Small intestine (tissue), 7 donors: ENCODE measurements around the gene STK24. TPM values are rescaled to one million over a fixed set of nuclear protein-coding genes. Genes with fewer than 3 reads are reported as not detected.

ENCODE experiments used
- DNase-seq, 2 donors: peaks; one replicate each; pipeline versions ENCODE4 v3.0.0 to v3.0.0-alpha.2; 2013
- FAIRE-seq: peaks from 2 replicates; lab custom pipeline; 2012; peaks lifted over from hg19 to GRCh38; lab: Jason Lieb, UNC
- H3K27ac ChIP-seq, 3 donors: one replicate each; pipeline ENCODE4 v1.5.1; 2013; ENCODE audit warnings: low read length in 2 of 3, mild to moderate bottlenecking in 2 of 3, control low read depth in 1 of 3, inconsistent platforms in 1 of 3, low read depth in 1 of 3, moderate library complexity in 1 of 3
- H3K27me3 ChIP-seq, 3 donors: one replicate each; pipeline ENCODE4 v1.6.1; 2013; ENCODE audit warnings: low read length in 3 of 3, inconsistent platforms in 1 of 3; ENCODE audit not compliant: control insufficient read depth in 3 of 3, insufficient read depth in 3 of 3
- H3K36me3 ChIP-seq, 3 donors: one replicate each; pipeline ENCODE4 v1.6.1; 2013; ENCODE audit warnings: low read length in 3 of 3, inconsistent platforms in 1 of 3, low read depth in 1 of 3, mild to moderate bottlenecking in 1 of 3, moderate library complexity in 1 of 3; ENCODE audit not compliant: control insufficient read depth in 3 of 3, insufficient read depth in 2 of 3
- H3K4me1 ChIP-seq, 3 donors: one replicate each; pipeline ENCODE4 v1.6.1; 2013; ENCODE audit warnings: low read length in 2 of 3, inconsistent platforms in 1 of 3, low read depth in 1 of 3, mild to moderate bottlenecking in 1 of 3, moderate library complexity in 1 of 3; ENCODE audit not compliant: control insufficient read depth in 3 of 3, insufficient read depth in 2 of 3
- H3K4me3 ChIP-seq, 3 donors: one replicate each; pipeline ENCODE4 v1.5.1; 2013; ENCODE audit warnings: low read length in 3 of 3, control low read depth in 1 of 3, inconsistent platforms in 1 of 3, low read depth in 1 of 3, mild to moderate bottlenecking in 1 of 3, moderate library complexity in 1 of 3
- H3K9me3 ChIP-seq, 2 donors: one replicate each; pipeline ENCODE4 v1.6.1; 2013; ENCODE audit warnings: low read depth in 1 of 2, low read length in 1 of 2; ENCODE audit not compliant: control insufficient read depth in 2 of 2, insufficient read depth in 1 of 2
- WGBS, 3 donors: extraction: QIAGEN DNeasy Blood & Tissue Kit; methylation state at CpG; one replicate each; pipeline ENCODE4 v1.1.7; 2013; 5-methylcytosine and 5-hydroxymethylcytosine counted together
- polyA plus RNA-seq, 4 donors: library from polyadenylated mRNA; stranded (reverse) in 3 of 4; unstranded in 1 of 4; fragments of 200-250 nt in 3 of 4; fragments of 120-200 nt in 1 of 4; gene quantifications; one replicate each; pipeline versions ENCODE4 v1.2.1 to v1.2.3, GENCODE V29; 2013
- donor health status: healthy with polysubstance abuse.
- donor health status: control.
- donor health status: control.
- donor health status: Bipolar disorder and iron deficiency.
- donor health status: healthy.

The STK24 gene
- polyA plus RNA-seq, 4 donors = 71.4 to 119 (median 115) TPM

DNA sequence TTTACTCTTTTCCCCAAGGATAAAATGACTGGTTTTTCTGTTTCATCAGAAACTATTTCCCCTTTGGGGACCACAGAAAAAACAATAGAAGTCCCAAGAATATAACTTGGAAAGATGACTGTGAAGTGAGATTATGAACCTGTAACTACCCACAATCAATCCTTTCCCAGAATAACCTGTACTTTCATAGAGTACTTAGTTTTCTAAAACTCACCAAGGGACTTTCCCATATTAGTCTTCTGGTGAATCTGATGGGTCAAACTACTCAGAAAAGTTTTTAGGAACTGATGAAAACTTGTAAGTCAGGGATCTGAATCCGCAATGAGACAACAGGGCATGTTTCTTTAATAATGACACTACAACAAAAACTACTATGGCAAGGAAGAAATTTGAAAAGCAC lies 62.6 kb downstream of the STK24 start:
- H3K4me3 ChIP-seq = no peak overlapping the region
- WGBS, 3 donors = 83 to 97% (median 87%) methylated on average over 1 of the region's 1 CpG
- FAIRE-seq = no peak

GRCh38 chr13:98513837-98514236 lies 63.1 kb downstream of the STK24 start:
- 81 to 90% (median 88%) methylated on average over 2 of the region's 2 CpGs for WGBS, 3 donors
- Histone ChIP-seq H3K27ac (no peak overlapping the region), H3K27me3 (no peaks in the 10 kb centered on the region), H3K36me3 (peaks cover 0 to 31% (median 5%) of the 10 kb centered on the region in 3 donors), H3K4me3 (no peak overlapping the region), H3K4me1 (peaks cover 3 to 14% (median 4%) of the 10 kb centered on the region in 3 donors), H3K9me3 (no peaks in the 10 kb centered on the region)
- FAIRE-seq (no peak), DNase-seq (no peak)

More for the DNA sequence above, 62.6 kb downstream of the STK24 start:
- Histone ChIP-seq H3K27ac (no peak overlapping the region), H3K9me3 (no peaks in the 10 kb centered on the region), H3K4me1 (peaks cover 3 to 14% (median 4%) of the 10 kb centered on the region in 3 donors), H3K36me3 (peaks cover 0 to 31% (median 5%) of the 10 kb centered on the region in 3 donors), H3K27me3 (no peaks in the 10 kb centered on the region)
- no peak for DNase-seq

DNA sequence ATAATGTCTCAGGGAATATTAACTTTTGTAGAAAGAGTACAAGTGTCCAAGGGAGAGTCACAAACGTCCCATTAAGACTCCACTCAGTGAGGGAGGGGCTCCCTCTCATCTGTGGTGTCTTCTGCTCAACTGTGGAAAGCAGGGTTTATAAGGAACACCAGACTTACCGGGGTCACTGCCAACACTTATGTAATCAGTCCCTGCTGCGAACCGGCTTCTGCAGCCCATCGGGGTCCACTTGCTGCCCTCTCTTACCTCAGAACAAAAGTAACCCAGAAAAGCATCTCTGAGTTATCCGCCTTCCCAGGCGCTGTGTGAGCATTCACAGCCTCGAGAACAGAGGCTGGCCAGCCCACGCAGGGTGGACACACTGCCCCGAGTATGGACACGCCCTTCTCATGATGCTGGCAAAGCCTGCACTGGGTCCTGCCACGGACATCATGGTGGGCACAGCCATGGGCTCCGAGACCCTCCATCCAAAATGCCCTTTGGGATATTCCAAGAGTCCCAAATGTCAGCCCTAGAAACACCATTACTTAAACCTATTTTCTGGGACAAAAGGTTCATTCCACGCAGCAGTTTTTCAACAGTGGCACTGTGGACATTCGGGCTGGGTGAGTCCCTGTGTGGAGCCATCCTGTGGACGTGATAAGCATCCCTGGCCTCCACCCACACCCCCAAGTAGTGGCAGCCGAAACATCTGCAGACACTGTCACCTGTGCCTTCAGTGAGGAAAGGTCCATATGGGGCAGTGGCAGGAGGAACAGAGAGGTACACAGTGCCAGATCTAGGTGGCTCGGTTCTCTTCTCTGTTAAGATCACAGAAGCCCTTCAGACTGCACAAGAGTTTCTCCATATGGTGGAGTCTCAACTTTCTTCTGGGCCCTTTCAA lies 63.9 kb downstream of the STK24 start:
- H3K4me1 ChIP-seq = peaks cover 4 to 20% (median 6%) of the 10 kb centered on the region in 3 donors
- H3K9me3 ChIP-seq = no peaks in the 10 kb centered on the region
- no peak overlapping the region for H3K4me3 ChIP-seq
- DNase-seq (no peak), FAIRE-seq (no peak)
- WGBS, 3 donors = 82 to 91% (median 86%) methylated on average over 18 of the region's 18 CpGs
- H3K27me3 ChIP-seq = no peaks in the 10 kb centered on the region
- H3K36me3 ChIP-seq = peaks cover 0 to 31% (median 5%) of the 10 kb centered on the region in 3 donors
- no peak overlapping the region for H3K27ac ChIP-seq

- DNase-seq = no peak
Observed at GRCh38 chr13:98511435-98511834, 65.5 kb downstream of the STK24 start.

DNA sequence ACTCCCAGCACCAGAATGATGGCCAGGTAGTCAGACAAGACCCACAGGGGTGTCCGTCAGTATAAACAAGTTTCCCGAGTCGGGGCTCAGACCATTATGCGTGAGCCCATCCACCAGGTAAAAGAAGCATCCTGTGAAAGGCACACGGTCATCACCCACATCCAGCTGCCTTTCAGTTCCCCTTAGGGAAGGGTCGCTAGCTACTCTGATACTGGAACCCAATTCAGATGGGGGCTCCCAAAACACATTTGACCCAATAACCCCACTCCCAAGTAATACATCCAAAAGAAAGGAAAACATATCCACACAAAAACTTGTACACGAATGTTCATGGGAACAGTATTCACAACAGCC lies 66.8 kb downstream of the STK24 start:
- Histone ChIP-seq H3K36me3 (peaks cover 0 to 28% (median 5%) of the 10 kb centered on the region in 3 donors), H3K4me1 (peaks cover 15 to 42% (median 22%) of the 10 kb centered on the region in 3 donors), H3K4me3 (no peak overlapping the region), H3K9me3 (no peaks in the 10 kb centered on the region), H3K27ac (peak overlapping the region; percentile 8 to 89 (median 73)), H3K27me3 (no peaks in the 10 kb centered on the region)
- 93 to 98% (median 97%) methylated on average over 7 of the region's 7 CpGs for WGBS, 3 donors
- DNase-seq (no peak), FAIRE-seq (no peak)

More at GRCh38 chr13:98511435-98511834, 65.5 kb downstream of the STK24 start:
- WGBS, 3 donors = 87 to 90% (median 88%) methylated on average over 7 of the region's 7 CpGs
- Histone ChIP-seq H3K27me3 (no peaks in the 10 kb centered on the region), H3K9me3 (no peaks in the 10 kb centered on the region), H3K36me3 (peaks cover 0 to 29% (median 5%) of the 10 kb centered on the region in 3 donors), H3K4me1 (peaks cover 13 to 31% (median 19%) of the 10 kb centered on the region in 3 donors), H3K4me3 (no peak overlapping the region), H3K27ac (no peak overlapping the region)
- no peak for FAIRE-seq

- peaks cover 19 to 44% (median 24%) of the 10 kb centered on the region in 3 donors for H3K4me1 ChIP-seq
- H3K27ac ChIP-seq = peak overlapping the region; percentile 8 to 89 (median 73)
- H3K27me3 ChIP-seq = no peaks in the 10 kb centered on the region
- peak; percentile 66 to 93 for DNase-seq
- no peak overlapping the region for H3K4me3 ChIP-seq
- FAIRE-seq = no peak
- 37 to 48% (median 43%) methylated on average over 10 of the region's 10 CpGs for WGBS, 3 donors
- H3K36me3 ChIP-seq = peaks cover 0 to 32% (median 5%) of the 10 kb centered on the region in 3 donors
- no peaks in the 10 kb centered on the region for H3K9me3 ChIP-seq
Observed at GRCh38 chr13:98509271-98510155, 67.4 kb downstream of the STK24 start.

DNA sequence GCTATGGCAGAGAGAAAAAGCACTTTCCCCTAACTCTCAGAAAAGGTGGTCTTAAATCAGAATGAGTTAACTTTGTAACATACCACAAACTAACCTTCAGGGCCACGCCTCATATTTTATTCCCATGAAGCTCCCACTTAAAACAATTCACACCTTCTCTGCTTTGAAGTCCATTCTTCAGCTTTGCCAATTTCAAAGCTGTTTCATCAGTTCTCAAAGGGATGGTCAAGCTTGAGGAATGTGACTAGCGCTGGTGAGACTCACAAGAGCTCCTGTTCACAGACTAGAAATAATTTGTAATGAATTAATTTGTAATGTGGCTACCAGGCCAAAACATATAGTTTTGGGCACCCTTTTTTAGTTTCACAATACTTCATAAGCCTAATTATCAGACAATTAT lies 68.2 kb downstream of the STK24 start:
- no peaks in the 10 kb centered on the region for H3K9me3 ChIP-seq
- DNase-seq (no peak), FAIRE-seq (no peak)
- H3K4me1 ChIP-seq = peaks cover 23 to 45% (median 27%) of the 10 kb centered on the region in 3 donors
- 91 to 96% (median 94%) methylated on average over 2 of the region's 2 CpGs for WGBS, 3 donors
- peaks cover 0 to 37% (median 5%) of the 10 kb centered on the region in 3 donors for H3K36me3 ChIP-seq
- no peaks in the 10 kb centered on the region for H3K27me3 ChIP-seq
- no peak overlapping the region for H3K4me3 ChIP-seq
- peak overlapping the region in 2 of 3 donors; percentile 8 to 50 for H3K27ac ChIP-seq

DNA sequence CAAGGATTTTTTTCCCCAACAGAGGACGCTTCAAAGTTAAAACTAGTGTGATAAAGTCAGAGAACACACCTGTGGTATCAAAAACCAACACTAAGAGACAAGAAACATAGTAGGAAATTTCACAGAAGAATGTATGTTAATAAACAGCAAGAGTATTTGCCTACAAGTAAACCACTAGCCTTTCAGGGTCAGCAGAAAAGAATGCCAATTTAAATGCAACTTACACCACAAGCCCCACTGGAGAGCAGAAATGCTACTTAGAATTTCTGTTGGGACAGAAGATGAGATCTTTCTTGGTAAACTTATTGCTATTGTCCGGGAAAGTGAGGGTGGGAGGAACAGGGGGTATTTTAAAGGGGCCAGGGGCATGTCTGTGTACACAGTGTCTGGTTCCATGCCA lies 68.6 kb downstream of the STK24 start:
- peaks cover 24 to 46% (median 29%) of the 10 kb centered on the region in 3 donors for H3K4me1 ChIP-seq

More for the DNA sequence above, 68.6 kb downstream of the STK24 start:
- WGBS, 3 donors = 80 to 91% (median 90%) methylated on average over 2 of the region's 2 CpGs
- Histone ChIP-seq H3K9me3 (no peaks in the 10 kb centered on the region), H3K27ac (peak overlapping the region in 1 of 3 donors; percentile 50), H3K27me3 (no peaks in the 10 kb centered on the region), H3K36me3 (peaks cover 0 to 39% (median 5%) of the 10 kb centered on the region in 3 donors), H3K4me3 (no peak overlapping the region)
- no peak for DNase-seq
- no peak for FAIRE-seq
